H1 (cell line): ENCODE measurements around the gene INF2. TPM values are rescaled to one million over a fixed set of nuclear protein-coding genes. Genes with fewer than 3 reads are reported as not detected.

Experiments used
- CTCF ChIA-PET: fragments of 300-600 bp; sonication (Branson Sonifier 250); formaldehyde crosslinking; loops from one replicate; lab custom pipeline; 2021; ENCODE audit not compliant: partially characterized antibody; lab: Charles Lee
- POLR2A ChIA-PET: fragments of 300-600 bp; sonication (Branson Sonifier 250); formaldehyde crosslinking; loops from one replicate; lab custom pipeline; 2021; ENCODE audit warnings: inconsistent platforms; ENCODE audit not compliant: partially characterized antibody; lab: Charles Lee
- DNase-seq, 2 experiments: peaks; one replicate each; pipeline versions ENCODE4 v3.0.0 to v3.0.0-alpha.2; 2010 to 2022; ENCODE audit warnings: low spot score in 2 of 2, low read depth in 1 of 2, mixed read lengths in 1 of 2
- FAIRE-seq: peaks from 2 replicates; lab custom pipeline; 2011; peaks lifted over from hg19 to GRCh38; lab: Jason Lieb, UNC
- H2AFZ ChIP-seq: 2 replicates; pipeline ENCODE4 v1.8.1; 2012; ENCODE audit warnings: low read length, inconsistent platforms
- H2AK5ac ChIP-seq: 2 replicates; pipeline ENCODE4 v1.6.1; 2013; ENCODE audit warnings: low read depth, low read length
- H2BK120ac ChIP-seq: replicated peaks from 2 replicates; pipeline ENCODE3; 2013; ENCODE audit warnings: low read depth, low read length, inconsistent platforms
- H2BK12ac ChIP-seq: 2 replicates; pipeline ENCODE4 v1.6.1; 2013; ENCODE audit warnings: low read depth, low read length
- H2BK15ac ChIP-seq: 2 replicates; pipeline ENCODE4 v1.6.1; 2013; ENCODE audit warnings: low read length
- H2BK20ac ChIP-seq: 2 replicates; pipeline ENCODE4 v1.6.1; 2013; ENCODE audit warnings: low read length
- H2BK5ac ChIP-seq: 2 replicates; pipeline ENCODE4 v1.6.1; 2013; ENCODE audit warnings: low read depth, low read length
- H3K14ac ChIP-seq: 2 replicates; pipeline ENCODE4 v1.6.1; 2013; ENCODE audit warnings: inconsistent platforms; ENCODE audit not compliant: insufficient read length
- H3K18ac ChIP-seq: 2 replicates; pipeline ENCODE4 v1.6.1; 2013; ENCODE audit warnings: low read length; ENCODE audit errors: extremely low read depth
- H3K23ac ChIP-seq: 2 replicates; pipeline ENCODE4 v1.6.1; 2013; ENCODE audit warnings: inconsistent platforms; ENCODE audit not compliant: insufficient read length
- H3K23me2 ChIP-seq: 2 replicates; pipeline ENCODE4 v1.6.1; 2013; ENCODE audit warnings: low read depth, low read length
- H3K27ac ChIP-seq: 2 replicates; pipeline ENCODE4 v1.6.1; 2011; ENCODE audit warnings: low read depth, low read length, inconsistent platforms
- H3K27me3 ChIP-seq, 4 experiments: replicated peaks in 1 of 4; 1 replicate in 1 of 4; 2 replicates in 3 of 4; pipeline versions ENCODE4 v1.6.1 to v1.8.1; 2011 to 2013; ENCODE audit warnings: low read length in 3 of 4, mild to moderate bottlenecking in 3 of 4, inconsistent platforms in 2 of 4, mixed read lengths in 2 of 4, moderate library complexity in 1 of 4; ENCODE audit not compliant: control insufficient read depth in 3 of 4, insufficient read depth in 3 of 4; ENCODE audit errors: extremely low read depth in 1 of 4
- H3K36me3 ChIP-seq, 4 experiments: 2 replicates each; pipeline versions ENCODE4 v1.6.1 to v1.8.1; 2011 to 2013; ENCODE audit warnings: mild to moderate bottlenecking in 4 of 4, low read length in 3 of 4, moderate library complexity in 2 of 4, control low read depth in 1 of 4, inconsistent platforms in 1 of 4; ENCODE audit not compliant: insufficient read depth in 4 of 4, control insufficient read depth in 2 of 4
- H3K4ac ChIP-seq: replicated peaks from 2 replicates; pipeline ENCODE3; 2013; ENCODE audit warnings: low read length, low read depth, mixed read lengths, inconsistent platforms; ENCODE audit not compliant: insufficient read length
- H3K4me1 ChIP-seq, 4 experiments: replicated peaks in 1 of 4; 1 replicate in 1 of 4; 2 replicates in 3 of 4; pipeline versions ENCODE4 v1.6.1 to v1.8.1; 2011 to 2013; ENCODE audit warnings: low read length in 3 of 4, inconsistent platforms in 2 of 4, mixed read lengths in 1 of 4; ENCODE audit not compliant: insufficient read depth in 4 of 4, control insufficient read depth in 3 of 4
- H3K4me2 ChIP-seq, 2 experiments: 2 replicates each; pipeline versions ENCODE4 v1.6.1 to v1.8.1; 2011 to 2013; ENCODE audit warnings: low read depth in 2 of 2, low read length in 2 of 2, control low read depth in 1 of 2, inconsistent platforms in 1 of 2, mild to moderate bottlenecking in 1 of 2; ENCODE audit not compliant: insufficient read depth in 1 of 2
- H3K4me3 ChIP-seq, 4 experiments: fragments of 200-600, 300-600 bp in 1 of 4; sonication (generic), shearing (Covaris generic), sonication (Bioruptor Twin) in 1 of 4; 2 replicates each; pipeline versions ENCODE4 v1.5.1 to v1.8.1; 2011 to 2016; ENCODE audit warnings: low read length in 4 of 4, low read depth in 3 of 4, control low read depth in 2 of 4, inconsistent platforms in 2 of 4, mild to moderate bottlenecking in 2 of 4, mixed read lengths in 1 of 4, moderate library complexity in 1 of 4; ENCODE audit not compliant: insufficient read depth in 2 of 4; ENCODE audit errors: extremely low read depth in 1 of 4
- H3K56ac ChIP-seq: replicated peaks from 2 replicates; pipeline ENCODE3; 2013; ENCODE audit warnings: low read depth, mild to moderate bottlenecking, mixed read lengths, low read length, inconsistent platforms; ENCODE audit not compliant: insufficient read length
- H3K79me1 ChIP-seq: 2 replicates; pipeline ENCODE4 v1.6.1; 2013; ENCODE audit warnings: low read depth, low read length, control low read depth
- H3K79me2 ChIP-seq, 2 experiments: 2 replicates each; pipeline versions ENCODE4 v1.6.1 to v1.8.1; 2012 to 2013; ENCODE audit warnings: low read length in 2 of 2, mild to moderate bottlenecking in 2 of 2, inconsistent platforms in 1 of 2; ENCODE audit not compliant: insufficient read depth in 2 of 2, control insufficient read depth in 1 of 2
- H3K9ac ChIP-seq, 4 experiments: replicated peaks in 1 of 4; 1 replicate in 1 of 4; 2 replicates in 3 of 4; pipeline versions ENCODE4 v1.6.1 to v1.8.1; 2011 to 2013; ENCODE audit warnings: low read depth in 3 of 4, low read length in 3 of 4, control low read depth in 2 of 4, mild to moderate bottlenecking in 2 of 4, moderate library complexity in 2 of 4, inconsistent platforms in 1 of 4; ENCODE audit errors: extremely low read depth in 1 of 4
- H3K9me3 ChIP-seq, 2 experiments: 2 replicates each; pipeline versions ENCODE4 v1.6.1 to v1.8.1; 2012 to 2013; ENCODE audit warnings: mild to moderate bottlenecking in 2 of 2, moderate library complexity in 2 of 2, control low read depth in 1 of 2, inconsistent platforms in 1 of 2, low read depth in 1 of 2, low read length in 1 of 2, mixed read lengths in 1 of 2; ENCODE audit not compliant: insufficient read depth in 2 of 2
- H4K20me1 ChIP-seq, 2 experiments: replicated peaks in 1 of 2; 2 replicates each; pipeline versions ENCODE3 to v1.8.1; 2011 to 2013; ENCODE audit warnings: inconsistent platforms in 2 of 2, low read length in 2 of 2, mild to moderate bottlenecking in 1 of 2; ENCODE audit not compliant: insufficient read depth in 2 of 2, control insufficient read depth in 1 of 2
- H4K5ac ChIP-seq: 2 replicates; pipeline ENCODE4 v1.6.1; 2013; ENCODE audit warnings: low read length, low read depth, mixed read lengths, inconsistent platforms; ENCODE audit not compliant: insufficient read length
- H4K8ac ChIP-seq: 2 replicates; pipeline ENCODE4 v1.8.0; 2013; ENCODE audit warnings: mild to moderate bottlenecking, moderate library complexity, low read length, inconsistent platforms; ENCODE audit not compliant: insufficient read depth; ENCODE audit errors: extremely low read depth
- H4K91ac ChIP-seq: replicated peaks from 2 replicates; pipeline ENCODE3; 2013; ENCODE audit warnings: low read length, mixed read lengths, inconsistent platforms; ENCODE audit not compliant: insufficient read length
- BACH1 ChIP-seq: IDR thresholded peaks from 2 replicates; pipeline ENCODE4 v1.6.1; 2012; ENCODE audit warnings: low read length, improper control_type of control experiment
- CEBPB ChIP-seq: IDR thresholded peaks from 2 replicates; pipeline ENCODE4 v1.6.1; 2012; ENCODE audit warnings: low read depth, low read length
- EGR1 ChIP-seq: IDR thresholded peaks from 2 replicates; pipeline ENCODE4 v1.6.1; 2011; ENCODE audit warnings: low read depth, low read length, borderline replicate concordance
- EP300 ChIP-seq, 2 experiments: IDR thresholded peaks; 1 replicate in 1 of 2; 2 replicates in 1 of 2; pipeline ENCODE4 v1.6.1; 2011 to 2012; ENCODE audit warnings: low read depth in 2 of 2, low read length in 2 of 2, mild to moderate bottlenecking in 2 of 2, borderline replicate concordance in 1 of 2, inconsistent platforms in 1 of 2, moderate library complexity in 1 of 2
- EZH2 ChIP-seq: fragments of 200-600 bp; sonication (generic); IDR thresholded peaks from 2 replicates; pipeline ENCODE4 v1.7.1; 2012; ENCODE audit warnings: low read depth, mild to moderate bottlenecking, moderate library complexity, low read length, inconsistent platforms; ENCODE audit not compliant: severe bottlenecking
- KDM1A ChIP-seq: fragments of 200-600, 300-600 bp; sonication (generic); IDR thresholded peaks from 2 replicates; pipeline ENCODE4 v1.7.1; 2016; ENCODE audit warnings: mild to moderate bottlenecking, low read length, borderline replicate concordance
- RAD21 ChIP-seq, 2 experiments: IDR thresholded peaks in 1 of 2; conservative IDR thresholded peaks in 1 of 2; 2 replicates each; pipeline ENCODE4 v1.6.1; 2011; ENCODE audit warnings: low read depth in 2 of 2, low read length in 2 of 2, improper control_type of control experiment in 1 of 2, inconsistent platforms in 1 of 2, mild to moderate bottlenecking in 1 of 2, moderate library complexity in 1 of 2
- RBBP5 ChIP-seq: IDR thresholded peaks from 2 replicates; pipeline ENCODE4 v1.7.1; 2012; ENCODE audit warnings: low read depth, mild to moderate bottlenecking, inconsistent platforms, low read length, moderate library complexity, borderline replicate concordance
- SP2 ChIP-seq: IDR thresholded peaks from 2 replicates; pipeline ENCODE4 v1.6.1; 2012; ENCODE audit warnings: mild to moderate bottlenecking, low read length, inconsistent platforms
- SRF ChIP-seq: IDR thresholded peaks from 2 replicates; pipeline ENCODE4 v1.6.1; 2011; ENCODE audit warnings: mild to moderate bottlenecking, low read depth, low read length, moderate library complexity
- WGBS, 2 experiments: shearing (Covaris generic) in 1 of 2; methylation state at CpG; one replicate each; pipeline versions ENCODE4 v1.1.6 to v1.1.7; 2013 to 2015; ENCODE audit warnings: low lambda C conversion rate in 2 of 2, mixed read lengths in 2 of 2, inconsistent platforms in 1 of 2, low coverage in 1 of 2, missing lambda C conversion rate in 1 of 2; ENCODE audit not compliant: insufficient replicate concordance in 2 of 2, insufficient coverage in 1 of 2, insufficient read length in 1 of 2; ENCODE audit errors: extremely low coverage in 1 of 2, missing lambda C conversion rate in 1 of 2; 5-methylcytosine and 5-hydroxymethylcytosine counted together
- polyA plus RNA-seq, 7 experiments: library from polyadenylated mRNA; depleted of rRNA in 3 of 7; stranded (reverse) in 5 of 7; unstranded in 2 of 7; fragments of >200 nt in 5 of 7; fragments of 200-250 nt in 2 of 7; gene quantifications; 1 replicate in 5 of 7; 2 replicates in 1 of 7; 4 replicates in 1 of 7; pipeline versions ENCODE4 v1.2.1 to v1.2.3, GENCODE V29; 2011 to 2013; ENCODE audit warnings: missing spikeins in 2 of 7, mixed read lengths in 2 of 7
- total RNA-seq: library from RNA; stranded (reverse); fragmentation: NEBNext Ultra II Directional; extraction: Animal tissue kit (Norgen Biotek cat#: 25700); gene quantifications from 2 replicates; pipeline ENCODE4 v1.2.1, GENCODE V29; 2021

INF2 gene
- total and polyA plus RNA-seq, 2 of the 8 experiments (the other 6 are each of a cell fraction or from before 2014, with no cell fraction given): 29.1 to 59.5 TPM

- H3K79me2 ChIP-seq: no peaks in the 10 kb centered on the region
- no peak overlapping the region for H3K56ac ChIP-seq
- no peaks in the 10 kb centered on the region for H3K79me1 ChIP-seq
- no peaks in the 10 kb centered on the region; a peak in 1 of 7 replicates for H3K27me3 ChIP-seq
- H4K8ac ChIP-seq: peak overlapping the region; percentile 71
- no peak overlapping the region for H2BK12ac ChIP-seq
- WGBS, 2 experiments: 94% methylated on average over 9 of the region's 9 CpGs; no CpG with 5 or more reads in 1 of the 2 experiments
- ChIA-PET CTCF (interaction anchor here (1.0 to 2.1 kb wide), 3 partner anchors 9 to 82 kb away, joined by 3 to 5 read pairs (median 3); partner anchors contain the start of gene ADSS1), POLR2A (no interaction called here)
- no peak overlapping the region for H3K4me2 ChIP-seq
- no peaks in the 10 kb centered on the region for H3K23me2 ChIP-seq
- no peak overlapping the region for H3K18ac ChIP-seq
- no peak overlapping the region for H2AK5ac ChIP-seq
- no peaks in the 10 kb centered on the region for H4K20me1 ChIP-seq
- no peak overlapping the region for H3K23ac ChIP-seq
- H2AFZ ChIP-seq: no peak overlapping the region
- no peak overlapping the region for H4K5ac ChIP-seq
- no peak overlapping the region for H4K91ac ChIP-seq
- no peaks in the 10 kb centered on the region for H3K4me1 ChIP-seq
- no peak overlapping the region for H3K4ac ChIP-seq
- H3K9ac ChIP-seq: no peak overlapping the region
- FAIRE-seq (no peak), DNase-seq (no peak)
- H3K36me3 ChIP-seq: no peaks in the 10 kb centered on the region; a peak in 2 of 8 replicates
- H3K9me3 ChIP-seq: peaks cover 3% of the 10 kb centered on the region in 2 experiments; a peak in 3 of 4 replicates
- no peak overlapping the region for H2BK20ac ChIP-seq
- no peak overlapping the region for H2BK15ac ChIP-seq
- no peak overlapping the region for H2BK5ac ChIP-seq
- no peak overlapping the region for H3K27ac ChIP-seq
- no peak overlapping the region for H3K4me3 ChIP-seq
- H2BK120ac ChIP-seq: no peak overlapping the region
- H3K14ac ChIP-seq: no peak overlapping the region
- TF ChIP-seq EGR1 (no peak), EZH2 (no peak), EP300 (IDR thresholded peaks at IDR 0.05; ENCODE audit: borderline replicate concordance in 1 of 2, low read depth in 2 of 2, low read length in 2 of 2) (no peak), KDM1A (no peak), CEBPB (no peak), RBBP5 (no peak), SP2 (no peak), BACH1 (no peak), SRF (no peak), RAD21 (IDR thresholded peaks at IDR 0.05 in 1 of 2, conservative IDR thresholded peaks at IDR 0.05 in 1 of 2; ENCODE audit: low read depth in 2 of 2, low read length in 2 of 2) (no peak)
Measured at GRCh38 chr14:104642540-104642868, 46.9 kb upstream of the INF2 start.
